ENCODE measurements around the gene NANS. TPM values are rescaled to one million over a fixed set of nuclear protein-coding genes. Genes with fewer than 3 reads are reported as not detected.

Gene NANS
- total RNA-seq, 4 donors from 2014 or later: 28.5 to 68.8 (median 53.6) TPM

DNA sequence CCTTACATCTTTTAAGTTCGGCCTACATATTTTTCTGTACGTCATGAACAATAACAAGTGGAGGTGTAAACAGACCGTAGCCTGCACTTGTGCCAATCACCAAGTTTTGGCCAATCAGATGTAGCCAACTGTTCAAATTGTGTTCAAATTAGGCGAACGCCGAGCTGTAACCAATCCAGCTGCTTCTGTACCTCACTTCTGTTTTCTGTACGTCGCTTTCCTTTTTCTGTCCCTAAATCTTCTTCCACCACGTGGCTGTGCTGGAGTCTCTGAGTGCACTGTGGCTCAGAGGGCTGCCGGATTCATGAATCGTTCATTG lies 36.0 kb downstream of the NANS start:
- no peaks in the 10 kb centered on the region for H3K27me3 ChIP-seq
- no peak for TF ChIP-seq POLR2A (IDR thresholded peaks at IDR 0.05)
- TF ChIP-seq, protein P1, sequence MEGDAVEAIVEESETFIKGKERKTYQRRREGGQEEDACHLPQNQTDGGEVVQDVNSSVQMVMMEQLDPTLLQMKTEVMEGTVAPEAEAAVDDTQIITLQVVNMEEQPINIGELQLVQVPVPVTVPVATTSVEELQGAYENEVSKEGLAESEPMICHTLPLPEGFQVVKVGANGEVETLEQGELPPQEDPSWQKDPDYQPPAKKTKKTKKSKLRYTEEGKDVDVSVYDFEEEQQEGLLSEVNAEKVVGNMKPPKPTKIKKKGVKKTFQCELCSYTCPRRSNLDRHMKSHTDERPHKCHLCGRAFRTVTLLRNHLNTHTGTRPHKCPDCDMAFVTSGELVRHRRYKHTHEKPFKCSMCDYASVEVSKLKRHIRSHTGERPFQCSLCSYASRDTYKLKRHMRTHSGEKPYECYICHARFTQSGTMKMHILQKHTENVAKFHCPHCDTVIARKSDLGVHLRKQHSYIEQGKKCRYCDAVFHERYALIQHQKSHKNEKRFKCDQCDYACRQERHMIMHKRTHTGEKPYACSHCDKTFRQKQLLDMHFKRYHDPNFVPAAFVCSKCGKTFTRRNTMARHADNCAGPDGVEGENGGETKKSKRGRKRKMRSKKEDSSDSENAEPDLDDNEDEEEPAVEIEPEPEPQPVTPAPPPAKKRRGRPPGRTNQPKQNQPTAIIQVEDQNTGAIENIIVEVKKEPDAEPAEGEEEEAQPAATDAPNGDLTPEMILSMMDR (IDR thresholded peaks at IDR 0.05): no peak
- H3K9me3 ChIP-seq: no peaks in the 10 kb centered on the region
- no peak overlapping the region for H3K27ac ChIP-seq
- DNase-seq: no peak
- H3K36me3 ChIP-seq: no peaks in the 10 kb centered on the region
- intact Hi-C loops (cut with DNase I): no loop called here
- peaks cover 0 to 4% of the 10 kb centered on the region in 2 donors for H3K4me1 ChIP-seq
- no peak overlapping the region for H3K4me3 ChIP-seq (replicated peaks in 1 of 3)
- WGBS, 2 donors: 82 to 83% methylated on average over 11 of the region's 11 CpGs

DNA sequence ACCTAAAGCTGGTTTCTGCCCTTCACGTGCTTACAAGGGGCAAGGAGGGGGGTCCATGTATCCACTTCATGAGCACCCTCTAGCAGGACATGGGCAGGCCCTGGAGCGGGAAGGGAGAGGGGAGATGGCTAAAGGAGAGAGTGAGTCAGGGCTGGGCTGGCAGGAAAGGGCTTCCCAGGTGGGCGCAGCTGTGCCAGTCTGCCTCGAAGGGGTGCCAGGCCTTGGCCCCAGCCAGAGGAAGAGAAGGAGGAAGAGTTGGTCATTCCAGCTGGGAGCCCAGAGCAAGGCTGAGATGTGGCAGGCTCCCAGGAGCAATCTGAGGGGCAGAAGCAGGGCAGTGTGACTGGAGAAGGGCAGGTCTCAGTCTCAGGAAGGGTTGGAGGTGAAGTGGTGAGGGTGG lies 37.8 kb downstream of the NANS start:
- TF ChIP-seq, protein P1 (IDR thresholded peaks at IDR 0.05): no peak
- no peak for TF ChIP-seq POLR2A (IDR thresholded peaks at IDR 0.05)
- peaks cover 0 to 4% of the 10 kb centered on the region in 2 donors for H3K4me1 ChIP-seq
- H3K27ac ChIP-seq: no peak overlapping the region
- H3K4me3 ChIP-seq (replicated peaks in 1 of 3): no peak overlapping the region
- no peaks in the 10 kb centered on the region for H3K27me3 ChIP-seq
- no peaks in the 10 kb centered on the region for H3K9me3 ChIP-seq
- WGBS, 2 donors: 78 to 86% methylated on average over 4 of the region's 4 CpGs
- H3K36me3 ChIP-seq: no peaks in the 10 kb centered on the region
- DNase-seq: no peak
- intact Hi-C loops (cut with DNase I): no loop called here

DNA sequence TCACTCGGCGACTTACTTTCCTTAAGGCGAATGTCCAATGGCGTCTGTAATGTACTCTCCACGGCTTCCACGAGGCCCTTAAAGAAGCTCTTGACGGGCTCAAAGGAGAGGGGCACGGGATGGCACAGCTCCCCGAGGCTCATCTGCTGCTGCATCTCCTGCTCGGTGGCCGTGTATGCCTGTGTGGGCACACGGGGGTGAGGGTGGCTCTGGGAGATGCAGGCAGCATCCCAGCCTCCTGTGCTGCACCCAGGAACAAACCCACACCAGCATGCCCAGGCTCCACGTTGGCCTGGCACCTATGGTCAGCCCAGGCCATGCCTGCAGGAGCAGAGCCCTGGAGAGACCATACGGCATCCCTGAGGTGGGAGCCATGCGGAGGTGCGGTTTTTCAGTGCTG lies 38.3 kb downstream of the NANS start:
- peaks cover 0 to 9% of the 10 kb centered on the region in 2 donors for H3K4me1 ChIP-seq
- no peak for TF ChIP-seq POLR2A (IDR thresholded peaks at IDR 0.05)
- 88 to 89% methylated on average over 11 to 16 of the region's 16 CpGs for WGBS, 2 donors
- intact Hi-C loops (cut with DNase I): no loop called here
- H3K27ac ChIP-seq: no peak overlapping the region
- DNase-seq: no peak
- no peaks in the 10 kb centered on the region for H3K36me3 ChIP-seq
- H3K4me3 ChIP-seq (replicated peaks in 1 of 3): no peak overlapping the region
- H3K27me3 ChIP-seq: no peaks in the 10 kb centered on the region
- H3K9me3 ChIP-seq: no peaks in the 10 kb centered on the region

DNA sequence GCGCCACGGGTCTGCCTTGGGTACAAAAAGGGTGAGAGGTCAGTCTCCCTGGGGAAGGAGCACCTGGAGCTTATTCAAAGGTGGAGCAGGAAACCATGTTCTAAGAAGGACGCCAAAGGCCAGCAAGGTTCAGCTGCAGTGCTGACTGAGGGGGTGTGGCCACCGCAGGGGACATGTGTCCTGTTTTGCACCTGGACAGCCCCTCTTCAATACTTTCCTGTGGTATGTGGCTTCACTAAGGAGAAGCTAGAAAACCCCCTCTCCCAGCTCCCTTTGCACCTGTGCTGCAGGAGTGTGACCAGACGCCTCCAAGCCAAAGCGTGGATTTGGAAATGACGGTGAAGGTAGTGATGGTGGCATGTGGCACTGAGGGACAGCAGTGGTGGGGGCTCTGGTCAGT lies 38.9 kb downstream of the NANS start:
- Histone ChIP-seq H3K36me3 (no peaks in the 10 kb centered on the region), H3K9me3 (no peaks in the 10 kb centered on the region), H3K4me3 (replicated peaks in 1 of 3) (no peak overlapping the region), H3K27ac (no peak overlapping the region), H3K27me3 (no peaks in the 10 kb centered on the region), H3K4me1 (peaks cover 0 to 15% of the 10 kb centered on the region in 2 donors)
- TF ChIP-seq, protein P1 (IDR thresholded peaks at IDR 0.05): no peak
- TF ChIP-seq POLR2A (IDR thresholded peaks at IDR 0.05): no peak
- intact Hi-C loops (cut with DNase I): no loop called here
- 88 to 90% methylated on average over 7 of the region's 7 CpGs for WGBS, 2 donors
- no peak for DNase-seq

DNA sequence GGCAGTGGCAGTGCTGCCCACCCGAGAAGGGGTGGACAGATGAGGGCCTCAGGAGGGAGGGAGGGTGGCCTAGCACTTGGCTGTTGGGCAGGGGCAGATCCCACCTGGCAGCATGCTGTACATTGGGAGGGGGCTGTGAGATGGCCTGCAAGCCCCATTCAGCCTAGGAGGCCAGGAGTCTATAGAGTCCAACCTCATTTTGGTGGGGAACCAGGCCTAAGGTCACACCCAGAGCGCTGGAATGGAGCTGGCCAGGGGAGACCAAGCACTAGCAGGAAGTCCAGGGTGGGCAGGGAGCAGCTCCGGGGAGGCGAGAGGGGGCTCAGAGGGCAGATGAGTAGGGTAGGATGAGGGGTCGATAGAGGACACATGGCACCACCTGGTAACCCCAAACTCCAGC lies 39.6 kb downstream of the NANS start:
- H3K27ac ChIP-seq: no peak overlapping the region
- WGBS, 2 donors: 96 to 100% methylated on average over 5 of the region's 5 CpGs
- peaks cover 0 to 16% of the 10 kb centered on the region in 2 donors for H3K4me1 ChIP-seq
- H3K36me3 ChIP-seq: no peaks in the 10 kb centered on the region
- no peaks in the 10 kb centered on the region for H3K27me3 ChIP-seq
- DNase-seq: no peak
- no peak for TF ChIP-seq POLR2A (IDR thresholded peaks at IDR 0.05)
- TF ChIP-seq, protein P1 (IDR thresholded peaks at IDR 0.05): no peak
- intact Hi-C loops (cut with DNase I): no loop called here
- no peak overlapping the region for H3K4me3 ChIP-seq (replicated peaks in 1 of 3)
- no peaks in the 10 kb centered on the region for H3K9me3 ChIP-seq

DNA sequence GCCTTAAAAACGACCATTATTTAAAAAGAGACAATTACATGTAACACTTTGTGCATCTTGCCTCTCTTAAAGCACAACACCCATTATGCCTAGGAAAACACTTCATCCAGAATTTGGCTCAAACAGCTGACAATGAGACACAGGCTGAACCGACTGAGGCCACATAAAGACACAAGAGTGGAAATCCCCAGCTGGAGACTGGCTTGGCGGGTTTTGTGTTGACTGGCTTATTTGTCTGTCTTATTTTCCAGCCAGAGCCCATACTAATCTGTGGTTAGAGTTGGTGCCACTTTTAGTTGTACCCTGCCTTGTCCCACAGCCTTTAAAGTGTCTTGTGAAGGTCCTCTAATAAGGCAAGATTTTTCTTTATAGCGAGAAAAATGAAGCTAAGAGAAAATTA lies 41.3 kb downstream of the NANS start:
- H3K4me1 ChIP-seq: peaks cover 6 to 27% of the 10 kb centered on the region in 2 donors
- H3K36me3 ChIP-seq: no peaks in the 10 kb centered on the region
- TF ChIP-seq, protein P1 (IDR thresholded peaks at IDR 0.05): no peak
- TF ChIP-seq POLR2A (IDR thresholded peaks at IDR 0.05): no peak
- intact Hi-C loops (cut with DNase I): no loop called here
- DNase-seq: peak; percentile 32 to 47
- H3K4me3 ChIP-seq (replicated peaks in 1 of 3): no peak overlapping the region
- no peaks in the 10 kb centered on the region for H3K27me3 ChIP-seq
- H3K27ac ChIP-seq: no peak overlapping the region
- no peaks in the 10 kb centered on the region for H3K9me3 ChIP-seq
- 47 to 62% methylated on average over 4 of the region's 4 CpGs for WGBS, 2 donors

All from thyroid gland (tissue), 4 donors.